ENCODE data around the gene LBH.
A peak's percentile ranks its signal among the peaks of the same experiment; 100 is the strongest.

The LBH gene

GRCh38 chr2:30255026-30255425 lies 23.7 kb downstream of the LBH start:
- TF ChIP-seq EGR1 (IDR thresholded peaks at IDR 0.05) (no peak), CEBPB (IDR thresholded peaks at IDR 0.05) (no peak), TAF1 (IDR thresholded peaks at IDR 0.05; ENCODE audit: low read depth) (no peak), TCF12 (IDR thresholded peaks at IDR 0.05; ENCODE audit: low read depth) (no peak), EP300 (IDR thresholded peaks at IDR 0.05; ENCODE audit: borderline replicate concordance) (no peak)

GRCh38 chr2:30255466-30256408 lies 24.4 kb downstream of the LBH start:
- TF ChIP-seq FOXM1 (IDR thresholded peaks at IDR 0.05; ENCODE audit: borderline replicate concordance, low read depth) = no peak
- TF ChIP-seq ZBTB7A (IDR thresholded peaks at IDR 0.05; ENCODE audit: low read depth) = no peak
- TF ChIP-seq EGR1 (IDR thresholded peaks at IDR 0.05) = no peak
- TF ChIP-seq NFIC (IDR thresholded peaks at IDR 0.05) = peak; percentile 62
- TF ChIP-seq TAF1 (IDR thresholded peaks at IDR 0.05; ENCODE audit: low read depth) = no peak

GRCh38 chr2:30257266-30258214 lies 26.2 kb downstream of the LBH start:
- TF ChIP-seq EGR1 (IDR thresholded peaks at IDR 0.05) (no peak), RAD21 (IDR thresholded peaks at IDR 0.05; ENCODE audit: low read depth) (no peak), YY1 (IDR thresholded peaks at IDR 0.05; ENCODE audit: low read depth) (no peak), USF1 (IDR thresholded peaks at IDR 0.05) (no peak), REST (IDR thresholded peaks at IDR 0.05; ENCODE audit: low read depth) (no peak), CEBPB (IDR thresholded peaks at IDR 0.05) (no peak), ZBTB7A (IDR thresholded peaks at IDR 0.05; ENCODE audit: low read depth) (no peak), EP300 (IDR thresholded peaks at IDR 0.05; ENCODE audit: borderline replicate concordance) (no peak), TEAD4 (IDR thresholded peaks at IDR 0.05) (no peak), MAX (IDR thresholded peaks at IDR 0.05) (no peak), TAF1 (IDR thresholded peaks at IDR 0.05; ENCODE audit: low read depth) (no peak), CREB1 (IDR thresholded peaks at IDR 0.05; ENCODE audit: low read depth) (no peak)

GRCh38 chr2:30259071-30259470 lies 27.7 kb downstream of the LBH start:
- TF ChIP-seq TEAD4 (IDR thresholded peaks at IDR 0.05) = no peak
- TF ChIP-seq TCF12 (IDR thresholded peaks at IDR 0.05; ENCODE audit: low read depth) = no peak
- TF ChIP-seq USF1 (IDR thresholded peaks at IDR 0.05) = no peak
- no peak for TF ChIP-seq NFIC (IDR thresholded peaks at IDR 0.05)
- TF ChIP-seq EP300 (IDR thresholded peaks at IDR 0.05; ENCODE audit: borderline replicate concordance) = no peak
- no peak for TF ChIP-seq MAX (IDR thresholded peaks at IDR 0.05)
- TF ChIP-seq REST (IDR thresholded peaks at IDR 0.05; ENCODE audit: low read depth) = no peak
- no peak for TF ChIP-seq FOXM1 (IDR thresholded peaks at IDR 0.05; ENCODE audit: borderline replicate concordance, low read depth)
- no peak for TF ChIP-seq RAD21 (IDR thresholded peaks at IDR 0.05; ENCODE audit: low read depth)
- TF ChIP-seq ZBTB7A (IDR thresholded peaks at IDR 0.05; ENCODE audit: low read depth) = no peak
- TF ChIP-seq TAF1 (IDR thresholded peaks at IDR 0.05; ENCODE audit: low read depth) = no peak
- TF ChIP-seq CEBPB (IDR thresholded peaks at IDR 0.05) = no peak
- TF ChIP-seq YY1 (IDR thresholded peaks at IDR 0.05; ENCODE audit: low read depth) = no peak
- TF ChIP-seq EGR1 (IDR thresholded peaks at IDR 0.05) = no peak
- no peak for TF ChIP-seq CREB1 (IDR thresholded peaks at IDR 0.05; ENCODE audit: low read depth)

All from Ishikawa (cell line).